Endothelial cell of umbilical vein (primary cell): ENCODE results near the gene GSE1. TPM values are rescaled to one million over a fixed set of nuclear protein-coding genes. Genes with fewer than 3 reads are reported as not detected.

Experiments
- BruUV-seq: library from RNA; stranded (reverse); fragments of 400-500 nt; replicated peaks from 2 replicates; lab custom pipeline; 2021; lab: Mats Ljungman, UMichigan
- CTCF ChIA-PET: fragments of 300-600, 350-600 bp; sonication (Branson Sonifier 250); formaldehyde crosslinking; loops from one replicate; lab custom pipeline; 2021; ENCODE audit warnings: antibody characterized with exemption, inconsistent platforms; lab: Charles Lee
- POLR2A ChIA-PET: fragments of 300-600, 350-600 bp; sonication (Branson Sonifier 250); formaldehyde crosslinking; loops from one replicate; lab custom pipeline; 2021; ENCODE audit warnings: antibody characterized with exemption, inconsistent platforms; lab: Charles Lee
- DNase-seq: peaks from one replicate; pipeline ENCODE4 v3.0.0-alpha.2; 2011; ENCODE audit warnings: low read depth, low spot score
- FAIRE-seq: peaks from 2 replicates; lab custom pipeline; 2011; peaks lifted over from hg19 to GRCh38; lab: Jason Lieb, UNC
- H2AFZ ChIP-seq: 2 replicates; pipeline ENCODE4 v1.6.0; 2012; ENCODE audit warnings: low read depth, low read length, control low read depth, inconsistent platforms
- H3K27ac ChIP-seq: 2 replicates; pipeline ENCODE4 v1.5.1; 2011; ENCODE audit warnings: low read depth, mild to moderate bottlenecking, control low read depth, low read length, moderate library complexity; ENCODE audit not compliant: insufficient read depth
- H3K27me3 ChIP-seq, 2 experiments: 2 replicates each; pipeline versions ENCODE4 v1.6.0 to v1.6.1; 2011; ENCODE audit warnings: low read length in 2 of 2, mixed read lengths in 1 of 2; ENCODE audit not compliant: control insufficient read depth in 2 of 2, insufficient read depth in 2 of 2
- H3K36me3 ChIP-seq, 2 experiments: 2 replicates in 1 of 2; 3 replicates in 1 of 2; pipeline ENCODE4 v1.5.1; 2011; ENCODE audit warnings: low read length in 2 of 2, mild to moderate bottlenecking in 1 of 2, moderate library complexity in 1 of 2; ENCODE audit not compliant: control insufficient read depth in 2 of 2, insufficient read depth in 2 of 2; ENCODE audit errors: extremely low read depth in 1 of 2
- H3K4me1 ChIP-seq: 3 replicates; pipeline ENCODE4 v1.5.1; 2011; ENCODE audit warnings: mild to moderate bottlenecking, low read length; ENCODE audit not compliant: control insufficient read depth, insufficient read depth; ENCODE audit errors: extremely low read depth
- H3K4me2 ChIP-seq: 2 replicates; pipeline ENCODE4 v1.6.1; 2011; ENCODE audit warnings: low read length, control low read depth, mixed read lengths; ENCODE audit not compliant: insufficient read depth
- H3K4me3 ChIP-seq, 3 experiments: fragments of 200-600 bp in 1 of 3; sonication (generic), shearing (Covaris generic) in 1 of 3; replicated peaks in 1 of 3; 2 replicates each; pipeline ENCODE4 v1.5.1; 2011 to 2016; ENCODE audit warnings: control low read depth in 3 of 3, low read length in 3 of 3, mild to moderate bottlenecking in 2 of 3, inconsistent platforms in 1 of 3, low read depth in 1 of 3, moderate library complexity in 1 of 3; ENCODE audit not compliant: insufficient read depth in 1 of 3
- H3K79me2 ChIP-seq: 2 replicates; pipeline ENCODE4 v1.6.0; 2012; ENCODE audit warnings: low read length, inconsistent platforms; ENCODE audit not compliant: control insufficient read depth, insufficient read depth
- H3K9ac ChIP-seq: replicated peaks from 2 replicates; pipeline ENCODE3; 2011; ENCODE audit warnings: low read length, control low read depth; ENCODE audit not compliant: insufficient read depth; ENCODE audit errors: extremely low read depth
- H3K9me1 ChIP-seq: replicated peaks from 3 replicates; pipeline ENCODE4 v1.6.0; 2011; ENCODE audit warnings: mild to moderate bottlenecking, low read length; ENCODE audit not compliant: control insufficient read depth, insufficient read depth; ENCODE audit errors: extremely low read depth
- H3K9me3 ChIP-seq: replicated peaks from 2 replicates; pipeline ENCODE4 v1.5.1; 2012; ENCODE audit warnings: low read length, inconsistent platforms; ENCODE audit not compliant: control insufficient read depth, insufficient read depth
- H4K20me1 ChIP-seq: replicated peaks from 2 replicates; pipeline ENCODE3; 2011; ENCODE audit warnings: mild to moderate bottlenecking, low read length; ENCODE audit not compliant: control insufficient read depth, insufficient read depth; ENCODE audit errors: extremely low read depth
- EZH2 ChIP-seq: IDR thresholded peaks from 2 replicates; pipeline ENCODE4 v1.6.1; 2012; ENCODE audit warnings: borderline replicate concordance, low read depth, mild to moderate bottlenecking, moderate library complexity, low read length, inconsistent platforms; ENCODE audit not compliant: severe bottlenecking
- FOS ChIP-seq: IDR thresholded peaks from 2 replicates; pipeline ENCODE4 v1.6.1; 2011; ENCODE audit warnings: mild to moderate bottlenecking, low read length, moderate library complexity, borderline replicate concordance; ENCODE audit not compliant: insufficient read depth
- GATA2 ChIP-seq: IDR thresholded peaks from 2 replicates; pipeline ENCODE4 v1.7.0; 2011; ENCODE audit warnings: low read depth, mild to moderate bottlenecking, moderate library complexity, mixed read lengths, low read length; ENCODE audit not compliant: insufficient read length, insufficient read depth
- JUN ChIP-seq: IDR thresholded peaks from 2 replicates; pipeline ENCODE4 v1.6.1; 2011; ENCODE audit warnings: borderline replicate concordance, low read depth; ENCODE audit not compliant: insufficient read length, insufficient read depth
- MYC ChIP-seq: IDR thresholded peaks from one replicate; pipeline ENCODE4 v1.6.1; 2011; ENCODE audit warnings: mild to moderate bottlenecking, low read depth, low read length
- POLR2A ChIP-seq: IDR thresholded peaks from 2 replicates; pipeline ENCODE4 v1.6.1; 2012; ENCODE audit warnings: low read depth, mild to moderate bottlenecking, control low read depth, low read length
- dilution Hi-C: fragments of 300-500 bp; cut with MboI; formaldehyde crosslinking; loops from one replicate; pipeline ENCODE4 v1.15.0; 2019; ENCODE audit warnings: low sequenced_read_pairs; ENCODE audit not compliant: extremely low pct_ligation_motif_present
- intact Hi-C: fragments of 100-400 bp; cut with micrococcal nuclease; formaldehyde crosslinking; loops from one replicate; pipeline ENCODE4 v1.10.0; 2022
- polyA plus RNA-seq, 4 experiments: library from polyadenylated mRNA; depleted of rRNA in 3 of 4; stranded (reverse) in 3 of 4; unstranded in 1 of 4; fragments of >200 nt; gene quantifications; 2 replicates each; pipeline versions ENCODE4 v1.2.1 to v1.2.3, GENCODE V29; 2011 to 2012; ENCODE audit warnings: missing spikeins in 1 of 4
- total RNA-seq: library from RNA; stranded (reverse); gene quantifications from 2 replicates; pipeline ENCODE4 v1.2.3, GENCODE V29; 2021
- TF ChIP-seq, protein P1 (sequence below): IDR thresholded peaks from 2 replicates; pipeline ENCODE4 v1.6.1; 2011; ENCODE audit not compliant: insufficient read depth, insufficient read length
- TF ChIP-seq, protein P2 (sequence below), 2 donors: IDR thresholded peaks; 1 replicate in 1 of 2; 2 replicates in 1 of 2; pipeline ENCODE4 v1.5.1; 2011; ENCODE audit warnings: low read length in 2 of 2, mild to moderate bottlenecking in 2 of 2, moderate library complexity in 2 of 2, control low read depth in 1 of 2, inconsistent platforms in 1 of 2, low read depth in 1 of 2; ENCODE audit not compliant: insufficient read depth in 1 of 2; ENCODE audit errors: extremely low read depth in 1 of 2

GSE1 gene
- total and polyA plus RNA-seq, 2 donors (not counting 3 experiments of a cell fraction or from before 2014, with no cell fraction given), result 4.2 to 18.3 TPM

DNA sequence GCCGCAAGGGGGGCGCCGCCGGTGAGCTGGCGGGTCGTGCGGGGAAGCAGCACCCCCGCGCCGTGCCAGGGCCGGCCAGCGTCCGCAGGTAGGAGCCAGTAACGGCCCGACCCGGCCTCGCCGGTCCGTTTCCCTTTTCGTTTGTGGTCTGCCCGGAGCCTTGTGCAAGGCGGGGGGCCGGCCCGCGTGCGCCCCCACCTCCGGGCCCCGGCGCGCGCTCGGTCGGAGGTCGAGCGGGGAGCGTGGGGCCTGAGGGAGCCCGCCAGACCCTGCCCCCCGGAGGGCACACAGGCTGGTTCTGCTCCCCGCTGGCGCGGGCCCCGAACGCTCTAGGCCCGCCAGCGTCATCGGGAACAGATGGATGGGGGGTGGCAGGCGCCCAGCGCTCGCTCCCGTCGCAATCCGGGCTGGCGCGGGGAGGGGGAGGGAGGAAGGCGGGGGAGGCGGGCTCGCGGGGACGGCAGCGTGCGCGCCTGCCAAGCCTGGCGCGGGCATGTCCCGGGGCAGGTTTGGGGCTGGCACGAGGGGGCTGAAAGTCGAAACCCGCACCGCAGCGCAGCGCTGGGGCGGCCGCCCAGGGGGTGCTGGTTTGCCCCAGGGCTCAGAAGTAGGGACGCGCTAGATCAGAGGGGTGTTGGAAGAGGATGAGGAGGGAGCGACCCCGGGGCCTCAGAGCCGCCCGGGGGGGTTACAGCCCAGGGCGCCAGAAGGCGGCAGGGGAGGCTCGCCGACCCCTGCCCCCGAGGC lies 1.5 kb upstream of the GSE1 start:
- Histone ChIP-seq H3K4me1 (peaks cover 12% of the 10 kb centered on the region), H3K9me1 (no peaks in the 10 kb centered on the region), H3K79me2 (no peaks in the 10 kb centered on the region), H3K9me3 (no peaks in the 10 kb centered on the region), H3K27ac (no peak overlapping the region), H3K27me3 (peaks cover 0 to 2% of the 10 kb centered on the region in 2 experiments), H2AFZ (no peak overlapping the region), H4K20me1 (no peaks in the 10 kb centered on the region), H3K36me3 (no peaks in the 10 kb centered on the region), H3K4me2 (peak overlapping the region; percentile 57), H3K9ac (no peak overlapping the region), H3K4me3 (peak overlapping the region; percentile 4 to 30 (median 7))
- intact Hi-C loops, result loop anchor here (1.0 to 10.0 kb wide), 3 partner anchors 57 to 307 kb away; no protein-coding TSS in a partner anchor
- DNase-seq, result peak; percentile 35
- dilution Hi-C loops, result no loop called here
- ChIA-PET POLR2A (no interaction called here), CTCF (interaction anchor here (0.6 to 3.1 kb wide), 10 partner anchors 12 to 497 kb away, joined by 3 to 18 read pairs (median 5); no protein-coding TSS in a partner anchor)
- TF ChIP-seq, protein P1, sequence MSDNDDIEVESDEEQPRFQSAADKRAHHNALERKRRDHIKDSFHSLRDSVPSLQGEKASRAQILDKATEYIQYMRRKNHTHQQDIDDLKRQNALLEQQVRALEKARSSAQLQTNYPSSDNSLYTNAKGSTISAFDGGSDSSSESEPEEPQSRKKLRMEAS, result no peak
- TF ChIP-seq JUN, result no peak
- TF ChIP-seq POLR2A, result no peak
- no peak for TF ChIP-seq MYC
- no peak for TF ChIP-seq EZH2
- TF ChIP-seq, protein P2, sequence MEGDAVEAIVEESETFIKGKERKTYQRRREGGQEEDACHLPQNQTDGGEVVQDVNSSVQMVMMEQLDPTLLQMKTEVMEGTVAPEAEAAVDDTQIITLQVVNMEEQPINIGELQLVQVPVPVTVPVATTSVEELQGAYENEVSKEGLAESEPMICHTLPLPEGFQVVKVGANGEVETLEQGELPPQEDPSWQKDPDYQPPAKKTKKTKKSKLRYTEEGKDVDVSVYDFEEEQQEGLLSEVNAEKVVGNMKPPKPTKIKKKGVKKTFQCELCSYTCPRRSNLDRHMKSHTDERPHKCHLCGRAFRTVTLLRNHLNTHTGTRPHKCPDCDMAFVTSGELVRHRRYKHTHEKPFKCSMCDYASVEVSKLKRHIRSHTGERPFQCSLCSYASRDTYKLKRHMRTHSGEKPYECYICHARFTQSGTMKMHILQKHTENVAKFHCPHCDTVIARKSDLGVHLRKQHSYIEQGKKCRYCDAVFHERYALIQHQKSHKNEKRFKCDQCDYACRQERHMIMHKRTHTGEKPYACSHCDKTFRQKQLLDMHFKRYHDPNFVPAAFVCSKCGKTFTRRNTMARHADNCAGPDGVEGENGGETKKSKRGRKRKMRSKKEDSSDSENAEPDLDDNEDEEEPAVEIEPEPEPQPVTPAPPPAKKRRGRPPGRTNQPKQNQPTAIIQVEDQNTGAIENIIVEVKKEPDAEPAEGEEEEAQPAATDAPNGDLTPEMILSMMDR (IDR thresholded peaks at IDR 0.05; ENCODE audit: extremely low read depth in 1 of 2, insufficient read depth in 1 of 2, low read depth in 1 of 2, low read length in 2 of 2), result no peak
- no peak for TF ChIP-seq GATA2
- TF ChIP-seq FOS, result no peak
- FAIRE-seq, result no peak
- BruUV-seq, result no TSS peak
